ENCODE results near the gene GPRIN1. TPM values are rescaled to one million over a fixed set of nuclear protein-coding genes. Genes with fewer than 3 reads are reported as not detected.

GPRIN1 gene
- total and polyA plus RNA-seq, 3 donors from 2014 or later: 2.5 to 8.4 (median 5.7) TPM

DNA sequence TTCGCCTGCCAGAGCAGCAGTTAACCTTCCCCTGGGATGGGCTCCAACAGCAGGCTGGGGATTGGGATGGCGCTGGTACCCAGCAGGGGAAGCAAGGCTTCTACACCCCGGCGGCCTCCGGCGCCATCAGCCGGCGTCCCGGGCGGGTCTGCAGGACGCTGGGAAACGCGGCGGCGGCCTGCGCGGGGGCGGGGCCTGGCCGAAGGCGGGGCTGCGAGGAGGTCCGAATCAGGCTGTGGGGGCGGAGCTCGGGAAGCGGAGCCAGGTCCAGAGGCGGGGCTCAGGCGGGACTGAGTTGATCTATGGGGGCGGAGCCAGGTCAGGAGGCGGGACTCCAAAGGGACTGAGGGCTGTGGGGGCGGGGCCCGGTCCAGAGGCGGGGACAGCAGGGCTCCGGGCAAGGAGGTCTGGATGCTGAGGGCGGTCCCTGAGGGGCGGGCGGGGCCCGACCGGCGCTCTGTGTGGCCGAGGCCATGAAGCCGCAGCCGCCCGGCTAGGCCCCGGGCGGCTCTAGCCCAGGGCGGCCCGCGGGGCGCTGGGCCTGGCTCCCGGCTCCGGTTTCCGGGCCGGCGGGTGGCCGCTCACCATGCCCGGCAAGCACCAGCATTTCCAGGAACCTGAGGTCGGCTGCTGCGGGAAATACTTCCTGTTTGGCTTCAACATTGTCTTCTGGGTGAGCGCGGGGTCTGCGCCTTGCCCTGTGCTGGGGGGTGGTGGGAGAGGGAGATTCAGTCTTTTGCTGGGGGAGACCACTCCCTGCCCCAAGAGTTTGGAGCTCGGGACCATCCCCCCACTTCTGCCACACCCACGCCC, 37.3 kb upstream of the GPRIN1 start, which contains the start of gene TSPAN17:
Gene TSPAN17 (plus strand): TSS at position 455 of the 813 bp plus-strand sequence. CDS start 132 bp downstream, at position 587.
- peak; percentile 100 for DNase-seq
- WGBS, 2 donors: 0% methylated on average over 18 to 26 of the region's 63 CpGs
- intact Hi-C loops (cut with DNase I; ENCODE audit: low total_unique reads): no loop called here
- peaks cover 51% of the 10 kb centered on the region for H3K4me1 ChIP-seq
- H3K4me3 ChIP-seq: peak within 1 kb of the TSS; percentile 70 to 77
- peak within 1 kb of the TSS; percentile 48 to 63 for H3K27ac ChIP-seq
- H3K36me3 ChIP-seq (ENCODE audit: low read depth, missing control alignments): no peaks in the 10 kb centered on the region
- no peaks in the 10 kb centered on the region for H3K9me3 ChIP-seq
- H3K27me3 ChIP-seq: no peaks in the 10 kb centered on the region
- TF ChIP-seq, protein P1, sequence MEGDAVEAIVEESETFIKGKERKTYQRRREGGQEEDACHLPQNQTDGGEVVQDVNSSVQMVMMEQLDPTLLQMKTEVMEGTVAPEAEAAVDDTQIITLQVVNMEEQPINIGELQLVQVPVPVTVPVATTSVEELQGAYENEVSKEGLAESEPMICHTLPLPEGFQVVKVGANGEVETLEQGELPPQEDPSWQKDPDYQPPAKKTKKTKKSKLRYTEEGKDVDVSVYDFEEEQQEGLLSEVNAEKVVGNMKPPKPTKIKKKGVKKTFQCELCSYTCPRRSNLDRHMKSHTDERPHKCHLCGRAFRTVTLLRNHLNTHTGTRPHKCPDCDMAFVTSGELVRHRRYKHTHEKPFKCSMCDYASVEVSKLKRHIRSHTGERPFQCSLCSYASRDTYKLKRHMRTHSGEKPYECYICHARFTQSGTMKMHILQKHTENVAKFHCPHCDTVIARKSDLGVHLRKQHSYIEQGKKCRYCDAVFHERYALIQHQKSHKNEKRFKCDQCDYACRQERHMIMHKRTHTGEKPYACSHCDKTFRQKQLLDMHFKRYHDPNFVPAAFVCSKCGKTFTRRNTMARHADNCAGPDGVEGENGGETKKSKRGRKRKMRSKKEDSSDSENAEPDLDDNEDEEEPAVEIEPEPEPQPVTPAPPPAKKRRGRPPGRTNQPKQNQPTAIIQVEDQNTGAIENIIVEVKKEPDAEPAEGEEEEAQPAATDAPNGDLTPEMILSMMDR (IDR thresholded peaks at IDR 0.05): no peak
- TF ChIP-seq POLR2A (IDR thresholded peaks at IDR 0.05): peak; percentile 12

- TF ChIP-seq, protein P1 (IDR thresholded peaks at IDR 0.05): no peak
- no peak for TF ChIP-seq POLR2A (IDR thresholded peaks at IDR 0.05)
- Histone ChIP-seq H3K36me3 (ENCODE audit: low read depth, missing control alignments) (no peaks in the 10 kb centered on the region), H3K27me3 (no peaks in the 10 kb centered on the region), H3K9me3 (no peaks in the 10 kb centered on the region), H3K27ac (peak overlapping the region; percentile 48 to 63), H3K4me1 (peaks cover 46% of the 10 kb centered on the region), H3K4me3 (peak overlapping the region; percentile 70 to 77)
- intact Hi-C loops (cut with DNase I; ENCODE audit: low total_unique reads): no loop called here
- DNase-seq: no peak
- 23 to 57% methylated on average over 1 to 11 of the region's 11 CpGs for WGBS, 2 donors
Observed at GRCh38 chr5:176646707-176647029, 36.7 kb upstream of the GPRIN1 start.

DNA sequence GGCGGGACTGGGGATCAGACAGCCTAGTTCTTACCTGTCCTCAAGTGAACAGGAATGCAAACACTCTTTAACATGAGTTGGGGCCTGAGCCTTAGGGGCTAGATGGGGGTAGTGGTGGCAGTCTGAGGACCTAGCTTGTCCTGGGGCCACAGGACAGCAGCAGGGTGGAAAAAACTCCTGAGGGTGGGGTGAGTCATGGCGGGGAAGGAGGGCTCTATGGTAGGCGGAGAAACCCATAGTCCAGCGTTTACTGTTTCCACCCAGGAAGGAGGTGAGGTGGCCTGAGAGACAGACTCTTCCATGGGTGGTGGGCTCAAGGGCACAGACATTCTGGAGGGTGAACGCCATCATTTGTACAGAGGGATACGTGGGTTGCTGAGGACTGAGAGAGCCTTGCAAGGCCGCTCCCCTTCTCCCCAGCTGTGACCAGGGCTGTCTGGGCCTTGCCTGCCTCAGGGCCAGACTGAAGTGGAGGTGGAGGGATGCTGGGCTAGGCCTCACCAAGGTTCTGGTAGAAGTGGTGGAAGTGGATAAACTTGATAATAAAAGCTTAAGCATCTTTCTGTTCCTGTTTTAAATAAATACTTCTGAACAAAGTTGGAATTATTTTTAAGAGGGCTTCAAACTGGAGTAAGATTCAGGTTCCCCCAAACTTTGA, 36.2 kb upstream of the GPRIN1 start:
- TF ChIP-seq, protein P1 (IDR thresholded peaks at IDR 0.05): no peak
- TF ChIP-seq POLR2A (IDR thresholded peaks at IDR 0.05): no peak
- Histone ChIP-seq H3K27ac (peak overlapping the region in 1 of 2 donors; percentile 63), H3K4me3 (peak overlapping the region in 1 of 2 donors; percentile 70), H3K9me3 (no peaks in the 10 kb centered on the region), H3K36me3 (ENCODE audit: low read depth, missing control alignments) (no peaks in the 10 kb centered on the region), H3K4me1 (peaks cover 41% of the 10 kb centered on the region), H3K27me3 (no peaks in the 10 kb centered on the region)
- WGBS, 2 donors: 70 to 85% methylated on average over 7 of the region's 7 CpGs
- DNase-seq: no peak
- intact Hi-C loops (cut with DNase I; ENCODE audit: low total_unique reads): no loop called here

GRCh38 chr5:176644878-176645670, 35.1 kb upstream of the GPRIN1 start:
- H3K4me1 ChIP-seq: peaks cover 30% of the 10 kb centered on the region
- H3K27ac ChIP-seq: no peak overlapping the region
- WGBS, 2 donors: 89 to 96% methylated on average over 20 to 22 of the region's 22 CpGs
- intact Hi-C loops (cut with DNase I; ENCODE audit: low total_unique reads): no loop called here
- H3K36me3 ChIP-seq (ENCODE audit: low read depth, missing control alignments): no peaks in the 10 kb centered on the region
- no peaks in the 10 kb centered on the region for H3K27me3 ChIP-seq
- H3K9me3 ChIP-seq: no peaks in the 10 kb centered on the region
- H3K4me3 ChIP-seq: no peak overlapping the region
- no peak for DNase-seq
- TF ChIP-seq POLR2A (IDR thresholded peaks at IDR 0.05): no peak
- TF ChIP-seq, protein P1 (IDR thresholded peaks at IDR 0.05): no peak

All from testis (tissue), 3 donors.